Natural killer cell (primary cell): ENCODE measurements around the gene TRPM1. TPM values are rescaled to one million over a fixed set of nuclear protein-coding genes. Genes with fewer than 3 reads are reported as not detected.
A peak's percentile ranks its signal among the peaks of the same experiment; 100 is the strongest.

Experiments used
- ATAC-seq, 3 donors: fragments of 150-1000 bp in 2 of 3; fragments of 200-7000 bp in 1 of 3; cut with Tn5 transposase; 1 replicate in 1 of 3; 2 replicates in 2 of 3; pipeline ENCODE4 v1.10.0; 2021; ENCODE audit warnings: mild to moderate bottlenecking in 2 of 3, moderate library complexity in 2 of 3
- DNase-seq, 2 donors: peaks; one replicate each; pipeline versions ENCODE4 v3.0.0 to v3.0.0-alpha.2; 2013 to 2021; ENCODE audit warnings: mixed read lengths in 1 of 2
- H3K27ac ChIP-seq: one replicate; pipeline ENCODE4 v1.5.1; 2013; ENCODE audit warnings: mild to moderate bottlenecking, low read length
- H3K27me3 ChIP-seq: one replicate; pipeline ENCODE4 v1.6.1; 2013; ENCODE audit warnings: low read length; ENCODE audit not compliant: control insufficient read depth, insufficient read depth
- H3K36me3 ChIP-seq: one replicate; pipeline ENCODE4 v1.6.1; 2013; ENCODE audit warnings: low read length; ENCODE audit not compliant: control insufficient read depth, insufficient read depth
- H3K4me1 ChIP-seq: one replicate; pipeline ENCODE4 v1.6.1; 2013; ENCODE audit warnings: low read length; ENCODE audit not compliant: control insufficient read depth, insufficient read depth
- H3K4me3 ChIP-seq: one replicate; pipeline ENCODE4 v1.5.1; 2013; ENCODE audit warnings: low read length
- H3K9me3 ChIP-seq: one replicate; pipeline ENCODE4 v1.6.1; 2013; ENCODE audit warnings: low read length; ENCODE audit not compliant: control insufficient read depth, insufficient read depth
- H3K27ac Mint-ChIP-seq, 2 donors: one replicate each; pipeline ENCODE4 v1.8.0; 2022; ENCODE audit warnings: mild to moderate bottlenecking in 2 of 2, mixed read lengths in 2 of 2, moderate library complexity in 1 of 2
- H3K27me3 Mint-ChIP-seq, 2 donors: one replicate each; pipeline ENCODE4 v1.8.0; 2022; ENCODE audit warnings: low read depth in 2 of 2, mixed read lengths in 2 of 2
- H3K36me3 Mint-ChIP-seq: one replicate; pipeline ENCODE4 v1.8.0; 2022; ENCODE audit warnings: mixed read lengths
- H3K4me1 Mint-ChIP-seq, 2 donors: one replicate each; pipeline ENCODE4 v1.8.0; 2022; ENCODE audit warnings: mixed read lengths in 2 of 2
- H3K4me3 Mint-ChIP-seq: one replicate; pipeline ENCODE4 v1.8.0; 2022; ENCODE audit warnings: mild to moderate bottlenecking, moderate library complexity, mixed read lengths
- H3K9me3 Mint-ChIP-seq, 2 donors: one replicate each; pipeline ENCODE4 v1.8.0; 2022; ENCODE audit warnings: mixed read lengths in 2 of 2
- CTCF ChIP-seq: fragments of 200-600 bp; IDR thresholded peaks from one replicate; pipeline ENCODE4 v1.8.0; 2022; ENCODE audit warnings: antibody characterized with exemption
- WGBS: methylation state at CpG from one replicate; pipeline ENCODE4 v1.1.7; 2013; ENCODE audit warnings: missing lambda C conversion rate; ENCODE audit not compliant: insufficient coverage; 5-methylcytosine and 5-hydroxymethylcytosine counted together
- intact Hi-C: fragments of 100-400 bp; cut with micrococcal nuclease; formaldehyde crosslinking; loops from one replicate; pipeline ENCODE4 v1.14.2; 2022
- total RNA-seq, 4 donors: library from RNA; stranded (reverse); fragments of 120-200 nt in 1 of 4; gene quantifications; one replicate each; pipeline versions ENCODE4 v1.2.3 to v1.2.4, GENCODE V29; 2013 to 2022

TRPM1 gene
- total RNA-seq, 3 donors from 2014 or later (not counting 1 experiment from before 2014, with no cell fraction given), result not detected

- H3K4me3 ChIP-seq, result no peak overlapping the region
- peaks cover 9% of the 10 kb centered on the region for H3K4me1 ChIP-seq
- WGBS, result 90% methylated on average over 12 of the region's 12 CpGs
- no peak overlapping the region for H3K27ac ChIP-seq
- intact Hi-C loops, result no loop called here
- H3K36me3 ChIP-seq, result no peaks in the 10 kb centered on the region
- Mint-ChIP-seq H3K27me3 (peaks cover 0 to 4% of the 10 kb centered on the region in 2 donors), H3K4me3 (no peak overlapping the region), H3K36me3 (no peaks in the 10 kb centered on the region), H3K27ac (no peak overlapping the region), H3K9me3 (no peaks in the 10 kb centered on the region), H3K4me1 (peaks cover 19 to 22% of the 10 kb centered on the region in 2 donors)
- ATAC-seq (no peak), DNase-seq (no peak)
- H3K27me3 ChIP-seq, result no peaks in the 10 kb centered on the region
- no peaks in the 10 kb centered on the region for H3K9me3 ChIP-seq
- no peak for TF ChIP-seq CTCF
Measured at GRCh38 chr15:31131853-31132375, 30.4 kb upstream of the TRPM1 start.

DNA sequence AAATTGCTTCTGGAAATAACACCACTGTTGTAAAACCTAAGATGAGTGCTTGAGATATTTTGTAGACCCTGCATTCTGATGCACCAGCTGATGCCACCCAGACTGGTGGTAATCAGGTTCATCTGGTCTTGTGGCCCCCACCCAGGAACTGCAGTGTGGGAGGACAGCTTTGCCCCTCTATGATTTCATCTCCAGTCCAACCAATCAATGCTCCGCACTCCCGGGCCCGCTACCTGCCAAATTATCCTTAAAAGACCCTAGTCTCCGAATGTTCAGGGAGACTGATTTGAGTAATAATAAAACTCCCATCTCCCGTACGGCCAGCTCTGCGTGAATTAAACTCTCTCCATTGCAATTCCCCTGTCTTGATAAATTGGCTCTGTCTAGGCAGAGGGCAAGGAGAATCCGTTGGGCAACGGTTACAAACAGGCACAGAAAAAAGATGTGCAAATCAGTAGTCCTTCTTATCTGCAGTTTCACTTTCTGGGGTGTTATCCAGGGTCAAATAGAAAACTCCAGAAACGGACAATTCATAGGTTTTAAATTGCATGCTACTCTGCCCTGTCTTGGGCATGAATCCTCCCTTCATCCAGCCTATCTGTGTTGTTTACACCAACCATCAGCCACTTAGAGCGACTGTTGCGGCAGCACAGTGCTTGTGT is 29.2 kb upstream of the TRPM1 start:
- ATAC-seq (no peak), DNase-seq (no peak)
- no peaks in the 10 kb centered on the region for H3K27me3 ChIP-seq
- intact Hi-C loops, result no loop called here
- Mint-ChIP-seq H3K9me3 (no peaks in the 10 kb centered on the region), H3K36me3 (no peaks in the 10 kb centered on the region), H3K4me3 (no peak overlapping the region), H3K27me3 (peaks cover 0 to 4% of the 10 kb centered on the region in 2 donors), H3K4me1 (peaks cover 17 to 20% of the 10 kb centered on the region in 2 donors), H3K27ac (peak overlapping the region in 1 of 2 donors; percentile 24)
- no peak for TF ChIP-seq CTCF
- H3K27ac ChIP-seq, result no peak overlapping the region
- H3K9me3 ChIP-seq, result no peaks in the 10 kb centered on the region
- H3K4me1 ChIP-seq, result peaks cover 9% of the 10 kb centered on the region
- H3K36me3 ChIP-seq, result no peaks in the 10 kb centered on the region
- WGBS, result 91% methylated on average over 12 of the region's 12 CpGs
- no peak overlapping the region for H3K4me3 ChIP-seq

GRCh38 chr15:31129769-31130303 is 28.3 kb upstream of the TRPM1 start:
- Mint-ChIP-seq H3K27ac (no peak overlapping the region), H3K9me3 (no peaks in the 10 kb centered on the region), H3K4me1 (peaks cover 14 to 17% of the 10 kb centered on the region in 2 donors), H3K27me3 (peaks cover 0 to 4% of the 10 kb centered on the region in 2 donors), H3K4me3 (no peak overlapping the region), H3K36me3 (no peaks in the 10 kb centered on the region)
- Histone ChIP-seq H3K4me3 (no peak overlapping the region), H3K9me3 (no peaks in the 10 kb centered on the region), H3K27me3 (no peaks in the 10 kb centered on the region), H3K4me1 (peaks cover 7% of the 10 kb centered on the region), H3K36me3 (no peaks in the 10 kb centered on the region), H3K27ac (no peak overlapping the region)
- ATAC-seq (no peak), DNase-seq (no peak)
- intact Hi-C loops, result loop anchor here (2.0 to 10.0 kb wide), 3 partner anchors 138 to 469 kb away; partner anchors contain the start of genes FAN1 and MTMR10
- WGBS, result 79% methylated on average over 3 of the region's 3 CpGs
- no peak for TF ChIP-seq CTCF
